Nucleus accumbens (tissue), 56 donors: Measurements from ENCODE around the gene FCSK.

Source experiments
- DNase-seq, 56 donors: peaks; one replicate each; lab custom pipeline; 2025; lab: John Stamatoyannopoulos, UW

The FCSK gene

GRCh38 chr16:70520612-70521297, 66.4 kb downstream of the FCSK start:
- DNase-seq: no peak

- DNase-seq: no peak
Observed at GRCh38 chr16:70522216-70523075, 68.1 kb downstream of the FCSK start.

GRCh38 chr16:70523076-70523742, 68.8 kb downstream of the FCSK start, which contains the start of gene COG4:
Gene COG4 (minus strand): TSS chr16:70523554. CDS start chr16:70523543, 11 bp downstream.
- DNase-seq: peak in 55 of 56 donors; percentile 19 to 92 (median 77)

GRCh38 chr16:70523743-70524398, 69.5 kb downstream of the FCSK start, which contains the start of gene SF3B3:
Gene SF3B3 (plus strand): TSS chr16:70523816. CDS start chr16:70526657, 2,841 bp downstream.
- DNase-seq: peak in 55 of 56 donors; percentile 12 to 90 (median 70)

- DNase-seq: peak in 23 of 56 donors; percentile 0 to 47 (median 7)
Observed at GRCh38 chr16:70524399-70524825, 70.0 kb downstream of the FCSK start.

- no peak for DNase-seq
Observed at GRCh38 chr16:70526403-70526802, 72.0 kb downstream of the FCSK start.

GRCh38 chr16:70527315-70527996, 73.1 kb downstream of the FCSK start:
- DNase-seq: no peak

GRCh38 chr16:70529051-70529777, 74.8 kb downstream of the FCSK start:
- no peak for DNase-seq
